ENCODE data around the gene DCAF5.
A peak's percentile ranks its signal among the peaks of the same experiment; 100 is the strongest.

The DCAF5 gene

DNA sequence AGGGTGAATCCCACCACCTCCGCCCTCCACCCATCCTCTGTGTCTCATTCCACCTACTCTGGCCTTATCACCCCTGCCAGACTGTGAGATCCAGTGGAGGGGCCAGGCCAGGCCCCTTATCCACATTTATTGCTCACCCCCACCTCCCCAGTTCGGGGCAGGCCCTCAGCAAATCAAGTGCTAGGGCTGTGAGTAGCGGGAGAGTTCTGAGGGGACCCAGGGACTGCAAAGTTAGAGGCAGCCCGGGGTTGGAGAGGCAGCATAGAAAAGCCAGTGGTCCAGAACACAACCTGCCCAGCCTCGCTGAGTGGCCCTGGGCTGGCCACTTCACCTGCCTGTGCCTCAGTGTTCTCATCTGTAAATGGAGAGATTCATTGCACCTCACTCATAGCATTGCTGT is 146.6 kb downstream of the DCAF5 start:
- no peak for DNase-seq (ENCODE audit: low read depth in 2 of 2)

- DNase-seq (ENCODE audit: low read depth in 2 of 2): peak; percentile 60 to 66
These were observed 147.3 kb downstream of the DCAF5 start for GRCh38 chr14:69005432-69006148.

- DNase-seq (ENCODE audit: low read depth in 2 of 2): no peak
These were observed 148.0 kb downstream of the DCAF5 start for GRCh38 chr14:69004731-69005431.

DNA sequence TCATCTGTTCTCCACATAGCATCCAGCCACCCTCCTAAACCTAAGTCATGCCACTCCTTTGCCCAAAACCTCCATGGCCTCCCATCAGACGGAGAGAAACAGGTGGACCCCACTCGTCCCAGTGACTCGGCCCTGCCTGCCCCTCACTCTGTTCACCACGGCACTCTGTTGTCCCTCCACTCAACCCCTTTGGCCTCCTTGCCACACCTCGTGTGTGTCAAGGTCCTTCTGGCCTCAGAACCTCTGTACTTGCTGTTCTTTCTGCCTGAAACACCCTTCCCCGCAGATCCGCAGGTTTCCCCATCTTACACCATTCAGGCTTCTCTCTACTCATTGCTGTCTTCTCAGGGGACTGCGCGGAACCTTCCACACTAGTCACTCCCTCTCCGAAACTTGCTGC is 149.3 kb downstream of the DCAF5 start:
- DNase-seq (ENCODE audit: low read depth in 2 of 2): no peak

GRCh38 chr14:69002069-69002468 is 150.8 kb downstream of the DCAF5 start:
- DNase-seq (ENCODE audit: low read depth in 2 of 2): no peak

GRCh38 chr14:69001375-69001774 is 151.5 kb downstream of the DCAF5 start:
- no peak for DNase-seq (ENCODE audit: low read depth in 2 of 2)

Data from fibroblast of skin of left biceps (primary cell).